GM21576 (cell line): ENCODE measurements around the gene INSR.

Source experiments
- ATAC-seq: cut with Tn5 transposase; IDR thresholded peaks from one replicate; pipeline ENCODE4 v1.9.1; 2021; ENCODE audit warnings: mild to moderate bottlenecking, moderate library complexity; ENCODE audit not compliant: unreplicated experiment

Gene INSR

DNA sequence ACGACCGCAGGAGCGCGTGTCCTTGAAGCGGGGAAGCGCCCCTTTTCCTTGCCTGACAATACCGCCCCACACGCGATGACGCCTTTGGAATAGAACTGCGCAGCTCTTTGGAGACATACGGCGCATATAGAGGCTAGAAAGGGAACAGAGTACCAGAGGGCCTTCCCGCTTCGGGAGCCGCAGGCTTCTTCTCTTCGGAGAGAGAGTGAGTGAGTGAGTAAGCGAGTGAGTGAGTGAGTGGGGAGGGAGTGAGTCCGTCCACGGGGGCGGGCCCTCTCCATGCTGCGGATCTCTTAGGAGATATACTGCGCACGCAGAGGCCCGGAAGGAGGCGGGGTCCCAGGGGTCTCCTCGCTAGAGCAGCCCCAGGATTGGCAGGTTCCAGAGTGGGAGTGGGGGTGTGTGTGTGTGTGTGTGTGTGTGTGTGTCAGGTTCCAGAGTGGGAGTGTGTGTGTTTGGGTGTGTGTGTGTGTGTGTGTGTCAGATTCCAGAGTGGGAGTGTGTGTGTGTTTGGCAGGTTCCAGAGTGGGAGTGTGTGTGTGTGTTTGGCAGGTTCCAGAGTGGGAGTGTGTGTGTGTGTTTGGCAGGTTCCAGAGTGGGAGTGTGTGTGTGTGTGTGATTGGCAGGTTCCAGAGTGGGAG is 97.0 kb downstream of the INSR start:
- ATAC-seq = peak; percentile 61

DNA sequence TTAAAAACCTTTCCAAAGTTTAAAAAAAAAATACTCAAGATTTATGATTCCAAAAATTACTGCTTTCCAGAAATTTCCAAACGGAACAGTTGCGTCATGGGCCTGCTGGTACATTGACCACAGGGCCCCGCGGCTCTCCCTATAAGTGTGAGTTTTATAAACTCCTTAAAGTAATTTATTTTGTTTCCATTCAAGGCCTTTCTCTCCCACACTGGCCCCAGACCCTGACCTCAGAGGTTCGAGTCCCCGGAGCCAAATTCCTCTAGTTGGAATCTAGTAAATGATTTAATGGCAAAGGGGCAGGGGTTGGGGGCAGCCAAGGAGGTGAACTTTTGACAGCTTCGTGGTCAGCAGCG is 97.5 kb downstream of the INSR start:
- no peak for ATAC-seq

DNA sequence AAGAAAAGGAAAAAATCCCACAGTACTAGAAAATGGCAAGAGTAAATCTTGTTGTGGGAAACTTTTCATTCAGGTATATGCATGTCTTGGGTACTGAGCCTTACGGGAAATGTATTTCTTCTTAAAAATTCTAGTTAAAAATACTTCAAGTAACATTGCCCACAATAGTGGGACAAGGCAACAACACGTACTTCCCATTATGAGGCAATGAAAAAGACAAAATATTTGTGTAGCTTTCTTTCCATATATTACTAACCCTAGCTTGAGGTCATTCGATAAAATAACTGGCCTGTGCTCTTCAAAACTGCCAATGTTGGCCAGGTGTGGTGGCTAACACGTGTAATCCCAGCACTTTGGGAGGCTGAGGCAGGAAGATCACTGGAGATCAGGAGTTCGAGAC is 99.2 kb downstream of the INSR start:
- ATAC-seq = no peak

DNA sequence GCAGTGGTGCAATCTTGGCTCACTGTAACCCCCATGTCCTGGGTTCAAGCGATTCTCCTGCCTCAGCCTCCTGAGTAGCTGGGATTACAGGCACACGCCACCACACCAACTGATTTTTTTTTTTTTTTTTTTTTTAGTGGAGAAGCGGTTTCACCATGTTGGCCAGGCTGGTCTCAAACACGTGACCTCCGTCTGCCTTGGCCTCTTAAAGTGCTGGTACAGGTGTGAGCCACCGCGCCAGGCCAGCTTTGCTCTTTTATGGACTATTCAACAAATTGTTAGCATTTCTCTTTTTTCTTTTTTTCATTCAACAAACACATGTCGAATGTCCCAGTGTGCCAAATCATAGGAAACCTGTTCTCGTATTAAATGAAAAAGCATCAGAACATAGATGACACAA is 99.6 kb downstream of the INSR start:
- ATAC-seq = no peak

DNA sequence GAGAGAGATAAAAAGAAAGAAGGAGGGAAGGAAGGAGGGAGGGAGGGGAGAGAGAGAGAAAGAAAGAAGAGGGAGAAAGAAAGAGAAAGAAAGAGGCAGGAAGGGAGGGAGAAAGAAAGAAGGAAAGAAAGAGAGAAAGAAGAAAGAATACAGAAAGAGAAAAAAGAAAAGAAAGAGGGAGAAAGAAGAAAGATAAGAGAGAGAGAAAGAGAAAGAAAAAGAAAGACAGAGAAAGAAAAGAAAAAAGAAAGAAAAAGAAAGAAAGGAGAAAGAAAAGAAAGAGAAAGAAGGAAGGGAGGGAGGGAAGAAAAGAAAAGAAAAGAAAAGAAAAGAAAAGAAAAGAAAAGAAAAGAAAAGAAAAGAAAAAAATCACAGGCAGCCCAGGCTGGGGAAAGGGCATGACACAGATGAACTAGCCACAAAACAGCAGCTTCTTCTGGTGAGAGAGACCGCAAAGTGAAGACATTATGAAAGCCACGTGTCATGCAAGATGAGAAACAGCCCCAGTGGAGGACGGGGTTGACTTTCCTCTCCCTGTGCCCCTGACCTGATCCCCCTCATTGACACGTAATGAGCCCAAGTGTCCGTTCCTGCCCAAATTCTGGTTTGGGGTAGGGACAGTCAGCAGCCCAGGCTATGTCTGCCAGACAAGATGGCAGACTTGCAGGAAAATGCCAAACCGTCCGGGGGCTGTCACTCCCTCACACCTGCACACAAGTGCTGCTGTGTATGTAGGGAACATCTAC is 102.1 kb downstream of the INSR start:
- no peak for ATAC-seq

DNA sequence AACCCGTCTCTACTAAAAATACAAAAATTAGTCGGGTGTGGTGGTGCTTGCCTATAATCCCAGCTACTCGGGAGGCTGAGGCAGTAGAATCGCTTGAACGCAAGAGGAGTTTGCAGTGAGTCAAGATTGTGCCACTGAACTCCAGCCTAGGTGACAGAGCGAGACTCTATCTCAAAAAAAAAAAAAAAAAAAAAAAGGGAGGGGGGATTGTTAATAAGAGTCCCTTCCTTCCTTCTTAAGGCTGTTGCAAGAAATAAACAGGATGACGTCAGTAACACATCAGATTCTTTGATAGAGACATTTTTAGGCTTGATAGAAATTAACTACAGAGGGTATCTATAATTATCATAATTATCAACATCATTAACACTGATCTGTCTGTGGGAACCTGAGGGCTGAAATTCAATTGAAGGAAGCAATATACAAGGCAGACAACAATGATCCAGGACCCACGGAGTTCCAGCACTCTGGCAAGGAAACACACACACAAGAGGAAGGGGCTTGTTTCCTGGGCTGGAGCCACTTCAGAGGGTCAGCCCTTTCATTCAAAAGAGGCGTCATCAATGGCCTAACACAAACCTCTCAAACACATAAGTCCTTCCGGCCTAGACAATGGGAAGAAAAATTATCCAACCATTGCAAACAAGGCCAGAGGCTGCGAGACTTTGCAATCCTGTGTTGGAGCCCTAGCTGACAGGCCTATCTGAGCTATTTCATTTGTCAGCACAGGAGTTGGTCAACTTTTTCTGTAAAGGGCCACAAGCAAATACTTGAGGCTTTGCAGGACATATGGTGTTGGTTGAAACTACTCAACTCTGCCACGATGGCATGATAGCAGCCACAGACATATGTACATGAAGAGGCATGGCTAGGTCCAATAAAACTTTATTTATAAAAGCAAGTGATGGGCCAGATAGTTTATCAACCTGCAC is 105.2 kb downstream of the INSR start:
- ATAC-seq = no peak

DNA sequence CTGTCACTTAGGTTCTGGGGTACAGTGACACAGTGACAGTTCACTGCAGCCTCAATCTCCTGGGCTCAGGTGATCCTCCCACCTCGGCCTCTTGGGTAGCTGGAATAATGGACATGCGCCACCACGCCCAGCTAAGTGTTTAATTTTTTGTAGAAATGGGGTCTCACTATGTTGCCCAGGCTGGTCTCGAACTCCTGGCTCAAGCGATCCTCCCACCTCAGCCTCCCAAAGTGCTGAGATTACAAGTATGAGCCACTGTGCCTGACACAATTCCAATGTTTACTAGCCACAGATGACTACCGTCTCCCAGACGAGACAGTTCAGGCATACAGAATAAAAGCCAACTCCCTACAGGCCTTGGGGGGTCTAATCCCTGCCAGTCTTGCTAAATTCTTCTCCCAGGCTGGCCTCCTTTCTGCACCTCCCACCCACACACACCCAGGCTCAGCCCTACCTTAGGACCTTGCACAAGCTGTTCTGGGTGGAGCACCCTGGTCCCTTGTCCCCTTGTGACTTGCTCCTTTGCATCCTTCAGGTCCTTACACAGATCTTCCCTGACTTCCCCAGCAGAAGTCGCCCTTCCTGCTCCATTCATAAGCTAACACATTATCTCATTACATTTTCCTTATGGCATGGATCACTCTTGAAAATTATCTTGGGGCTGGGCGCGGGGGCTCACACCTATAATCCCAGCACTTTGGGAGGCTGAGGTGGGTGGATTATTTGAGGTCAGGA is 106.4 kb downstream of the INSR start:
- ATAC-seq = no peak

DNA sequence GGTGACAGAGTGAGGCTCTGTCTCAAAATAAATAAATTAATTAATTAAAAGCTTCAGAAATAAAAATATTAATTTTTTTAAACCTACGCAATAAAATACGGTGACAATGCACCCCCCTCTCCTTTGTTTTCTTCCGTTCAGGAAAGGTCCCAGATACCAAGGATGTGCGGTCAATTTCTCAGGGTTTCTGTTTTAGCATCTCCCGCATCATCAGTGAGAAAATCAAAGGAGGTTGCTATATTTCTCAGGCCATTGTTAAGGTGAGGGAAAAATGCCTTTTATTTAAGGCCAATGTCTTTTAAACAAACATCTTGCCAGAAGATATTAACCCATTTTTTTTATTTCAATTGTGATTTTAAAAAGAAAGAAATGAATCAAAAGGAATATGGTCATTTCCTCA is 111.7 kb downstream of the INSR start:
- no peak for ATAC-seq

DNA sequence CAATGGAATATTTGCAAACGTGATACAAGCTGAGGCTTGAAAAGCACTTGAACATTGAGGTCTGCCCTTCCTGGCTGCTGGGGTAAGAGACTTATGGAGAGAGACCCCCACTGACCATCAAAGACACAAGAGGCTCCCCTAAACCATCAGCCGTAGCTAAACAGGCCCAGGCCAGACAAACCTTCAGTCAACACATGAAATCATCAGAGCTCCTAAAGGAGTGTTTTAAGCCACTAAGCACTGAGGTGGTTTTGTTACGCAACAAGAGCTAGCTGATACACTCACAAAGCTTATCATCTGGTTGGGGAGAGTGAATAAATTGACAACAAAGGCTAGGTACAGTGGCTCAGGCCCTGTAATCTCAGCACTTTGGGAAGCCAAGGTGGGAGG is 114.3 kb downstream of the INSR start:
- no peak for ATAC-seq

DNA sequence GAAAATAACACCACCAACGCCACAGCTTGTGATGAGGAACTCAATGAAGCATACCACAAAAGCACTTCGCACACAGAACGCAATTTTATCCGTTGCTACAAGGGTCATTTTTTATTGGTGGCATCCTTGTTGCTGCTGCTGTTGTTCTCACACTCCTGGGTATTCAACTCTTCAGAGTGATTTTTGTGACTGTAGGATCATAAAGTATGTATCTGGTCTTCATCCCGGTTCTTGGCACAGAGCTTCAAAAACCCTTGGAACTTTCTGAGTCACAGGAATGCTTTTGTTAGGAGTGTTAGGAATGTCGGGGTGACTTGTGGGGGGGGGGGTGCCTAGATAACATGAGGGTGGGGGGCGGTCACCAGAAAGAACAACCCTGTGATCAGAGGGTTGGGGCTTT is 116.3 kb downstream of the INSR start:
- no peak for ATAC-seq

DNA sequence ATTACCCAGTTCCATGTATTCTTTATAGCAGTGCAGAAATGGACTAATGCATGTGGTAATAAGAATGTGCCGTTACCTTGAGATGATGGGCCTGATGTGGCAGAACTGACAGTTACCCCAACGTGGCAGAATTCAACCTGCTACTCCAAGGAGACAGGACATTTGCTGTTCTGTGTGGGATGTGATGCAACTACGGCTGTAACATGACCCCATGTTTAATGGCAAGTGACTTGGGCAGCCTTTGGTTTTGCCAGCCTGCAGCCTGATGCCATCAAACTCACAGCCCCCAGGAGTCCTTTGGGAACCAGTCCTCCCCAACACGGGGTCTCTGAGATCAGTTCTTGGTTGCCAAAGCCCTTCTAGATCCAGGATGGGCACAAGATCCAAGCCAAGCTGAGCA is 117.4 kb downstream of the INSR start:
- no peak for ATAC-seq

DNA sequence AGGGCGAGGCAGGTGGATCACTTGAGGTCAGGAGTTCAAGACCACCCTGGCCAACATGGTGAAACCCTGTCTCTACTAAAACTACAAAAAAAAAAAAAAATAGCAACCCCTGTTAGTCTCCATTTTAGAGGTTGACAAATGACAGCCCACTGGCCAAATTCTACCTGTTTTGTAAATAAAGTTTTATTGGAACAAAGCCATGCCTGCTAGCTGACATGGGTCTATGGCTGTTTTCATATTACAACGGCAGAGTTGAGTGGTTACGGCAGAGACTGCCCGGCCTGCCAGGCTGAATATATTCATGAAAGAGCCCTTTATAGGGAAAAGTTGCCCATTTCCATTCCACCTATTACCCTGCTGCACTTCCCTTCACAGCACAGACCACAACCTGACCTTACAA is 121.4 kb downstream of the INSR start:
- ATAC-seq = no peak

DNA sequence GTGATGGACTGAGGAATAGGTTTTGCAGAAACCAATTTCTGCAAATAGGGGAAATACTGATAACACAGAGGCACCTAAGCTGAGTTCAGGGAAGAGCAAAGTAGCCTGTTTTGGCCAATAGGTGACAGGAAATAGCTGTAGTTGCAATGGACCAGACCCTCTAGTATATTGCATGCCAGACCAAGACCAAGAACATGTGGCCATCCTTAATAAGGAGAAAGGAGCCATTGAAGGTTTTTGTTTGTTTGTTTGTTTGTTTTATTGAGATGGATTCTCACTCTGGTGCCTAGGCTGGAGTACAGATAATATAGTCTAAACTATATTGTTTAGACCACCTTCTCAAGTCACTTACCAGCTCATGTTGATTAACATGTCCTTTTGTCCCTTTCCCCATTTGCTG is 123.2 kb downstream of the INSR start:
- ATAC-seq = no peak

DNA sequence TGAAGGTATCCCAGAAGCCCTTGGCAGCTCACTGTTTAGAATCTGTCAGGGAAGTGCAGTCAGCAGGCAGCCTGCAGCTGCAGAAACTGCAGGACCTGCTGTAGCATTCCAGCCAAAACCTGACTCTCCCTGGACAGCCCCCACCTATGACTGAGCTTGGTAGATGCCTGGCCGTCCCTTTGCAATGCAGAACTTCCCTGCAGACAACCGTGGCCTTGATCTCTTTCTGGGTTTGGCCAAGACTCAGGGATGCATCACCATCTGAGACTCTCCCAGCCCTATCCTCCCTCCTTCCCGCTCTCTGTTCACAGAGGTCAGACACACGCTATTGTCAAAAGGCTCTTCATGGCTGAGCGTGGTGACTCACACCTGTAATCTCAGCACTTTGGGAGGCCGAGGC is 125.3 kb downstream of the INSR start:
- no peak for ATAC-seq

DNA sequence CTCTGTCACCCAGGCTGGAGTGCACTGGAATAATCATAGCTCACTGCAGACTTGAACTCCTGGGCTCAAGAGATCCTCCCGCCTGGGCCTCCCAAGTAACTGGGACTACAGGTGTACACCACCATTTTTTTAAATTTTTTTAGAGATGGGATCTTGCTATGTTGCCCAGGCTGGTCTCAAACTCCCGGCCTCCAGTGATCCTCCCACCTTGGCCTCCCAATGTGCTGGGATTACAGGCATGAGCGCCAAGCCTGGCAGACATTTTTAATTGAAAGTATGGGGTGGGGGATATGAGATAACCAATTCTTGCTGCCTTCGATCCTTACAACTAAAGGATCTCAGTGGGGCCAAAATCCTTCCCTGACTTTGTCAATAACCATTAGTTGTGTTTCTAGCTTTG is 132.9 kb downstream of the INSR start:
- no peak for ATAC-seq

DNA sequence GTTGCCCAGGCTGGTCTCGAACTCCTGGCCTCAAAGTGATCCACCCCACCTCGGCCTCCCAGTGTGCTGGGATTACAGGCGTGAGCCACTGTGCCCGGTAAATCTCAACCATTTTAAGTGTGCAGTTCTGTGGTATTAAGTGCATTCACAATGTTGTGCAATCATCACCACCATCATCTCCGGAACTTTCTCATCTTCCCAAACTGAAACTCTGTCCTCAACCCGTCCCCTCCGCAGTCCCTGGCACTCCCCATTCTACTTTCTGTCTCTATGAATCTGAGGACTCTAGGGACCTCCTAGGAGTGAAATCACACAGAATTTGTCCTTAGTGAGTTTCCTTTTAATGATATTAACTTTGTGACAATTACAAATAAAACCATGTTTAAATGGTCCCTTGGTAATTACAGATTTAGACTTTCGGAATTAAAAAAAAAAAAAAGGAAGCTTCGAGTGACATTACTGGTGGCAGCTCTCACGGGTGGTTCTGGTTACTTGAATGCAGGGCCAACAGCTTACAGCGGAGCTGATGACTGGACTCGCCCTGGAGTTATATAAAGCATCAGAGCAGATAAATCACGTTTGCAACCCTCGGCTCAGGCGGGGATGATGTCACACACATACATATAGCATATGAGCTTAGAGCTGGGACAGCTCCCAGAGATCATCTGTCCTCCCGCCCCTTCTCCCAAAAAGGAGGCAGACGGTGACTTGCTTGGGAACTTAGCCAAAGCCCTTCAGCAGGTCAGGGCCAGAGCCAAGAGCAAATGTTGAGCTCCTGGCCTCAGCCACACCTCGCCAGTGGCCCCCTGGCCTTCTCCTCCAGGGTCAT is 134.9 kb downstream of the INSR start:
- ATAC-seq = no peak

DNA sequence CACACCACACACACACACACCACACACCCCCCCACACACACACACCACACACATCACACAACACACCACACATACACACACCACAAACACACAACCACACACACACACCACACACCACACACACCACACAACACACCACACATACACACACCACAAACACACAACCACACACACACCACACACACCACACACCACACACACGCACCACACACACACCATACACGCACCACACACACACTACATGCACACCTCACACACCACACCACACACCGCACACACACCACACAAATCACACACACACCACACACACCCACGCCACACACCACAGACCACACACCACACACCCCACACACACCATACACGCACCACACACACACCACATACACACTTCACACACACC is 141.2 kb downstream of the INSR start:
- ATAC-seq = no peak

DNA sequence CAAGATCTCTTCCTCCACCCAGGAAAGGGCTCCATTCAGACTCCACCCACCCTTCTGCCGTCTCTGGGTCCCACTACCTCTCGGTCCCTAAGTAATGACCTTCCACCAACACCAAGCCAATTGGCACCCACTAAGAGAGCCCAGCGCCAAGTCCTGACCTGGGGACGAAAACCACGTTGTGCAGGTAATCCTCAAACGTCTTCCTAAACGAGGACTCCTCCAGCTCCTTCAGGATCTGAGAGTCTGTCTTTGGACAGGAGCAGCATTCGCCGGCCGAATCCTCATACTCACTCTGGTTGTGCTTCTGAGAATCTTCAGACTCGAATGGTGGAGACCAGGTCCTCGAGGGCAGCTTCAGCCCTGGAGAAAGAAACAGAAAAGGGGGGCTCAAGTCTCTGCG is 141.6 kb downstream of the INSR start:
- no peak for ATAC-seq

DNA sequence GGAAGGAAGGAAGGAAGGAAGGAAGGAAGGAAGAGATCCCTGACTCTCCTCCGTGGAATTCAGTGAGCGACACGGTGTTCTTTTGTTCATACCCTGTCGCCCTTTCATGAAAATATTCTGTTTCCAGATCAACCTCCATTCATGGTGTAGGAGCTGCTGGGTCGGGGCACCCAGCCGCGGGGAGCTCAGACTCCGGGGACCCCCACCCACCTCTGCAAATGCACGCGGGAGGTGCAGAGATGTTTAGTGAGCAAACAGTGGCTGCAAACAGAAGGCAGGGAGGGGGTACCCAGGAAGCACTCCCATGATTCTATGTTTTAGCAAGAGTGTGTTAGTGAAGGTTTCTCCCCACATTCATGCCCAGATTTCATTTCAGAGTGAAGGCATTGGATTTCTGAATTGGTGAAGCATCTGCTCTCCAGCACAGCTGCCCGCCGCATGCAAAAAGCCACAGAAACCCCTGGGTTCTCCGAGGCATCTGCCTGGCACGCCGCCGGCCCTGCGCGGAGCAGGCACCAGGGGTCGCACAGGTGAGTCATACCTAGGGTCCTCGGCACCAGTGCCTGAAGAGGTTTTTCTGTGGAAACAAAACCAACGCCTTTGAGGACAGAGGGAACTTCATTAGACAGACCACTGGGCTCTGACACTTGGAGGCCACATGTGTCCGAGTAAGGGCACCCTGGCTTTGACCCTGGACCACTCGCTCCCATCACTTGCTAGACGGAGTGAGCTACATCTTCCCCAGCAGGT is 144.1 kb downstream of the INSR start:
- ATAC-seq = no peak
